Neuronal stem cell (in vitro differentiated cells): Measurements from ENCODE around the gene CFAP61.
A peak's percentile ranks its signal among the peaks of the same experiment; 100 is the strongest.

Experiments used
- DNase-seq: peaks from one replicate; pipeline ENCODE4 v3.0.0-alpha.2; 2013; ENCODE audit warnings: low spot score
- H2AFZ ChIP-seq: one replicate; pipeline ENCODE4 v1.6.1; 2013; ENCODE audit warnings: mild to moderate bottlenecking, low read length, inconsistent platforms
- H2AK5ac ChIP-seq: 2 replicates; pipeline ENCODE4 v1.6.1; 2013; ENCODE audit warnings: low read depth, mild to moderate bottlenecking, inconsistent platforms, low read length, moderate library complexity, mixed read lengths
- H2BK120ac ChIP-seq: 2 replicates; pipeline ENCODE4 v1.6.1; 2013; ENCODE audit warnings: low read depth, mild to moderate bottlenecking, inconsistent platforms, low read length, moderate library complexity, mixed read lengths
- H2BK12ac ChIP-seq: one replicate; pipeline ENCODE4 v1.6.1; 2013; ENCODE audit warnings: low read length, inconsistent platforms
- H2BK15ac ChIP-seq: 2 replicates; pipeline ENCODE4 v1.6.1; 2013; ENCODE audit warnings: mild to moderate bottlenecking, low read length, inconsistent platforms, mixed read lengths
- H2BK5ac ChIP-seq: one replicate; pipeline ENCODE4 v1.6.1; 2013; ENCODE audit warnings: inconsistent platforms, mild to moderate bottlenecking, low read length, moderate library complexity
- H3K14ac ChIP-seq: one replicate; pipeline ENCODE4 v1.6.1; 2013; ENCODE audit warnings: low read length, inconsistent platforms
- H3K18ac ChIP-seq: 2 replicates; pipeline ENCODE4 v1.6.1; 2013; ENCODE audit warnings: low read length, inconsistent platforms
- H3K23ac ChIP-seq: 2 replicates; pipeline ENCODE4 v1.6.1; 2013; ENCODE audit warnings: low read depth, mild to moderate bottlenecking, mixed read lengths, low read length, inconsistent platforms; ENCODE audit not compliant: poor library complexity
- H3K27ac ChIP-seq: replicated peaks from 3 replicates; pipeline ENCODE4 v1.5.1; 2013; ENCODE audit warnings: low read length, inconsistent platforms
- H3K27me3 ChIP-seq, 3 experiments: 2 replicates each; pipeline ENCODE4 v1.6.1; 2013; ENCODE audit warnings: low read length in 3 of 3, mild to moderate bottlenecking in 2 of 3, inconsistent platforms in 1 of 3, low read depth in 1 of 3, mixed read lengths in 1 of 3, moderate library complexity in 1 of 3; ENCODE audit not compliant: control insufficient read depth in 3 of 3, insufficient read depth in 3 of 3
- H3K36me3 ChIP-seq, 2 donors: replicated peaks in 1 of 2; 2 replicates each; pipeline ENCODE4 v1.6.1; 2013; ENCODE audit warnings: low read length in 2 of 2; ENCODE audit not compliant: control insufficient read depth in 2 of 2, insufficient read depth in 2 of 2
- H3K4ac ChIP-seq: 2 replicates; pipeline ENCODE4 v1.6.1; 2013; ENCODE audit warnings: inconsistent platforms, mild to moderate bottlenecking, low read length, moderate library complexity
- H3K4me1 ChIP-seq, 2 donors: 1 replicate in 1 of 2; 2 replicates in 1 of 2; pipeline ENCODE4 v1.6.1; 2013; ENCODE audit warnings: low read length in 2 of 2, low read depth in 1 of 2; ENCODE audit not compliant: control insufficient read depth in 2 of 2, insufficient read depth in 1 of 2
- H3K4me2 ChIP-seq: one replicate; pipeline ENCODE4 v1.6.1; 2013; ENCODE audit warnings: mild to moderate bottlenecking, low read length, inconsistent platforms; ENCODE audit not compliant: insufficient read depth, poor library complexity, severe bottlenecking
- H3K4me3 ChIP-seq, 2 donors: 2 replicates each; pipeline ENCODE4 v1.5.1; 2013; ENCODE audit warnings: low read length in 2 of 2, mild to moderate bottlenecking in 2 of 2, inconsistent platforms in 1 of 2, moderate library complexity in 1 of 2
- H3K79me1 ChIP-seq: one replicate; pipeline ENCODE4 v1.6.1; 2013; ENCODE audit warnings: low read depth, mild to moderate bottlenecking, inconsistent platforms, low read length, moderate library complexity
- H3K9ac ChIP-seq: one replicate; pipeline ENCODE4 v1.6.1; 2013; ENCODE audit warnings: mild to moderate bottlenecking, low read depth, low read length, inconsistent platforms; ENCODE audit not compliant: poor library complexity
- H3K9me3 ChIP-seq, 2 donors: replicated peaks in 1 of 2; 2 replicates each; pipeline versions ENCODE3 to v1.6.1; 2013; ENCODE audit warnings: low read length in 2 of 2, mild to moderate bottlenecking in 2 of 2, inconsistent platforms in 1 of 2, low read depth in 1 of 2, mixed read lengths in 1 of 2, moderate library complexity in 1 of 2; ENCODE audit not compliant: control insufficient read depth in 2 of 2, insufficient read depth in 1 of 2
- H4K8ac ChIP-seq: one replicate; pipeline ENCODE4 v1.6.1; 2013; ENCODE audit warnings: low read depth, mild to moderate bottlenecking, inconsistent platforms, low read length, moderate library complexity
- H4K91ac ChIP-seq: one replicate; pipeline ENCODE4 v1.6.1; 2013; ENCODE audit warnings: low read length, low read depth, mild to moderate bottlenecking, inconsistent platforms; ENCODE audit not compliant: poor library complexity
- WGBS, 2 donors: extraction: QIAGEN DNeasy Blood & Tissue Kit; methylation state at CpG; one replicate each; pipeline ENCODE4 v1.1.7; 2013; ENCODE audit warnings: missing lambda C conversion rate in 2 of 2, mixed read lengths in 1 of 2; ENCODE audit not compliant: insufficient read length in 2 of 2, insufficient replicate concordance in 1 of 2; ENCODE audit errors: extremely low coverage in 2 of 2; 5-methylcytosine and 5-hydroxymethylcytosine counted together

Gene CFAP61

GRCh38 chr20:20174089-20174835 lies 121.9 kb downstream of the CFAP61 start:
- Histone ChIP-seq H3K36me3 (no peaks in the 10 kb centered on the region), H2AFZ (no peak overlapping the region), H3K4me2 (no peak overlapping the region), H3K14ac (no peak overlapping the region), H3K9me3 (peaks cover 0 to 2% of the 10 kb centered on the region in 2 donors), H3K79me1 (no peaks in the 10 kb centered on the region), H4K91ac (no peak overlapping the region), H2BK15ac (no peak overlapping the region), H3K27ac (no peak overlapping the region), H2BK12ac (no peak overlapping the region), H3K18ac (peak overlapping the region; percentile 59), H3K4ac (no peak overlapping the region), H3K27me3 (peaks cover 0 to 2% (median 0%) of the 10 kb centered on the region in 3 experiments), H2AK5ac (no peak overlapping the region), H3K4me3 (no peak overlapping the region), H4K8ac (no peak overlapping the region), H3K23ac (no peak overlapping the region), H2BK120ac (no peak overlapping the region), H2BK5ac (peak overlapping the region; percentile 84), H3K4me1 (no peaks in the 10 kb centered on the region), H3K9ac (no peak overlapping the region)
- no peak for DNase-seq
- WGBS, 2 donors = no CpG with 5 or more reads among the region's 10 CpGs

- no peaks in the 10 kb centered on the region for H3K27me3 ChIP-seq
- H3K18ac ChIP-seq = no peak overlapping the region
- no peaks in the 10 kb centered on the region for H3K36me3 ChIP-seq
- H4K8ac ChIP-seq = no peak overlapping the region
- no peak overlapping the region for H3K9ac ChIP-seq
- WGBS, 2 donors = no CpG with 5 or more reads among the region's 3 CpGs
- no peak overlapping the region for H3K4me2 ChIP-seq
- DNase-seq = no peak
- no peak overlapping the region for H3K4me3 ChIP-seq
- no peak overlapping the region for H2BK5ac ChIP-seq
- H3K4me1 ChIP-seq = no peaks in the 10 kb centered on the region
- H4K91ac ChIP-seq = no peak overlapping the region
- no peak overlapping the region for H2AFZ ChIP-seq
- no peak overlapping the region for H2BK12ac ChIP-seq
- no peak overlapping the region for H2BK120ac ChIP-seq
- H3K23ac ChIP-seq = no peak overlapping the region
- H3K4ac ChIP-seq = no peak overlapping the region
- no peak overlapping the region for H2AK5ac ChIP-seq
- no peak overlapping the region for H3K14ac ChIP-seq
- no peak overlapping the region for H2BK15ac ChIP-seq
- no peaks in the 10 kb centered on the region for H3K9me3 ChIP-seq
- no peaks in the 10 kb centered on the region for H3K79me1 ChIP-seq
- no peak overlapping the region for H3K27ac ChIP-seq
Measured at GRCh38 chr20:20181322-20181721, 129.0 kb downstream of the CFAP61 start.

GRCh38 chr20:20184149-20184548 lies 131.8 kb downstream of the CFAP61 start:
- Histone ChIP-seq H3K4ac (no peak overlapping the region), H2AFZ (no peak overlapping the region), H2BK12ac (no peak overlapping the region), H2BK120ac (no peak overlapping the region), H4K91ac (no peak overlapping the region), H3K9ac (no peak overlapping the region), H3K79me1 (no peaks in the 10 kb centered on the region), H3K23ac (no peak overlapping the region), H3K18ac (no peak overlapping the region), H2BK5ac (no peak overlapping the region), H4K8ac (no peak overlapping the region), H2AK5ac (no peak overlapping the region), H3K4me2 (no peak overlapping the region), H3K14ac (no peak overlapping the region), H3K4me3 (no peak overlapping the region), H3K27me3 (peaks cover 0 to 2% (median 0%) of the 10 kb centered on the region in 3 experiments), H3K9me3 (no peaks in the 10 kb centered on the region), H2BK15ac (no peak overlapping the region), H3K36me3 (no peaks in the 10 kb centered on the region), H3K4me1 (no peaks in the 10 kb centered on the region), H3K27ac (no peak overlapping the region)
- WGBS, 2 donors = no CpG with 5 or more reads among the region's 1 CpG
- no peak for DNase-seq

- H3K27me3 ChIP-seq = peaks cover 0 to 2% (median 0%) of the 10 kb centered on the region in 3 experiments
- DNase-seq = no peak
- H4K91ac ChIP-seq = no peak overlapping the region
- no peak overlapping the region for H3K18ac ChIP-seq
- H3K4me2 ChIP-seq = no peak overlapping the region
- H3K4ac ChIP-seq = no peak overlapping the region
- H2BK12ac ChIP-seq = no peak overlapping the region
- H3K36me3 ChIP-seq = no peaks in the 10 kb centered on the region
- H3K9me3 ChIP-seq = no peaks in the 10 kb centered on the region
- no CpG with 5 or more reads among the region's 2 CpGs for WGBS, 2 donors
- H3K79me1 ChIP-seq = no peaks in the 10 kb centered on the region
- no peaks in the 10 kb centered on the region for H3K4me1 ChIP-seq
- no peak overlapping the region for H3K23ac ChIP-seq
- no peak overlapping the region for H2BK5ac ChIP-seq
- H3K14ac ChIP-seq = no peak overlapping the region
- H3K27ac ChIP-seq = no peak overlapping the region
- H4K8ac ChIP-seq = no peak overlapping the region
- no peak overlapping the region for H3K4me3 ChIP-seq
- H2AFZ ChIP-seq = no peak overlapping the region
- no peak overlapping the region for H2AK5ac ChIP-seq
- no peak overlapping the region for H3K9ac ChIP-seq
- H2BK15ac ChIP-seq = no peak overlapping the region
- no peak overlapping the region for H2BK120ac ChIP-seq
Measured at GRCh38 chr20:20184706-20185105, 132.4 kb downstream of the CFAP61 start.
